EL (cell line): ENCODE measurements around the gene NUP188.

Experiments
- DNase-seq: peaks from one replicate; pipeline ENCODE4 v3.0.0-alpha.2; 2016

The NUP188 gene

DNA sequence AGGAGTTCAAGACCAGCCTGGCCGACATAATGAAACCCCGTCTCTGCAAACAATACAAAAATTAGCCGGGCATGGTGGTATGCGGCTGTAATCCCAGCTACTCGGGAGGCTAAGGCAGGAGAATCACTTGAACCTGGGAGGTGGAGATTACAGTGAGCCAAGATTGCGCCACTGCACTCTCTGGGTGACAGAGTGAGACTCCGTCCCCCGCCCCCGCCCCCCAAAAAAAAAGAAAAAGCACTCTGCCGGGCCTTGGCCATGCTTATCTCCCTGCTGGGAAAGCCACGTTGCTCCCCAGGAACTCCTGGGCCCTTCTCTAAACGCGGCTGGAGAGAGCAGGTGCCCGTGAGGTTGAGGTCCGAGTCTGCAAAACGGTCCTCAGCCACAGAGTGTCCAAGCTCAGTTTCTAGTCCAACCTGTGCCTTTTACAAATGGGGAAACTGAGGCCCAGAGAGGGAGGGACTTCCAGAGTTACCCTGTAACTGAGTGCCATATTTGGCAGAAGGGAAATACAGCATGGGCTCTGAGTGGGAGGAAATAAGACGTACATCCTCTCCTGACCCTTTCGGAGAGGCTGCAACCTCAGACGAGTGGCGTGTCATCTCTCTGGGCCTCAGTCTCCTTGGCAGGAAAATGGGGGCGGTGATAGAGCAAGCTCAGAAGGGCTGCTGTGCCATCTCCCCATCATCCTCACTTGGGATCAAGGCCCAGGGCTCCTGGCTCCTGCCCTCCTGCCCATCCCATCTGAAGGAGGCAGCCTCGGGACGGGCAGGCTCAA lies 33.3 kb upstream of the NUP188 start:
- no peak for DNase-seq

DNA sequence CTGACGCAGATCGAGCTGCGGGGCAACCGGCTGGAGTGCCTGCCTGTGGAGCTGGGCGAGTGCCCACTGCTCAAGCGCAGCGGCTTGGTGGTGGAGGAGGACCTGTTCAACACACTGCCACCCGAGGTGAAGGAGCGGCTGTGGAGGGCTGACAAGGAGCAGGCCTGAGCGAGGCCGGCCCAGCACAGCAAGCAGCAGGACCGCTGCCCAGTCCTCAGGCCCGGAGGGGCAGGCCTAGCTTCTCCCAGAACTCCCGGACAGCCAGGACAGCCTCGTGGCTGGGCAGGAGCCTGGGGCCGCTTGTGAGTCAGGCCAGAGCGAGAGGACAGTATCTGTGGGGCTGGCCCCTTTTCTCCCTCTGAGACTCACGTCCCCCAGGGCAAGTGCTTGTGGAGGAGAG lies 31.3 kb upstream of the NUP188 start:
- peak; percentile 73 for DNase-seq

DNA sequence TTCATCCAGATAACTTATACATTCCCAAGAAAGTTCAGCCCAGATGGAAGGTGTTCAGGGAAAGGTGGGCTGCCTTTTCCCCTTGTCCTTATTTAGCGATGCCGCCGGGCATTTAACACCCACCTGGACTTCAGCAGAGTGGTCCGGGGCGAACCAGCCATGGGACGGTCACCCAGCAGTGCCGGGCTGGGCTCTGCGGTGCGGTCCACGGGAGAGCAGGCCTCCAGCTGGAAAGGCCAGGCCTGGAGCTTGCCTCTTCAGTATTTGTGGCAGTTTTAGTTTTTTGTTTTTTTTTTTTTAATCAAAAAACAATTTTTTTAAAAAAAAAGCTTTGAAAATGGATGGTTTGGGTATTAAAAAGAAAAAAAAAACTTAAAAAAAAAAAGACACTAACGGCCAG lies 30.8 kb upstream of the NUP188 start:
- no peak for DNase-seq

DNA sequence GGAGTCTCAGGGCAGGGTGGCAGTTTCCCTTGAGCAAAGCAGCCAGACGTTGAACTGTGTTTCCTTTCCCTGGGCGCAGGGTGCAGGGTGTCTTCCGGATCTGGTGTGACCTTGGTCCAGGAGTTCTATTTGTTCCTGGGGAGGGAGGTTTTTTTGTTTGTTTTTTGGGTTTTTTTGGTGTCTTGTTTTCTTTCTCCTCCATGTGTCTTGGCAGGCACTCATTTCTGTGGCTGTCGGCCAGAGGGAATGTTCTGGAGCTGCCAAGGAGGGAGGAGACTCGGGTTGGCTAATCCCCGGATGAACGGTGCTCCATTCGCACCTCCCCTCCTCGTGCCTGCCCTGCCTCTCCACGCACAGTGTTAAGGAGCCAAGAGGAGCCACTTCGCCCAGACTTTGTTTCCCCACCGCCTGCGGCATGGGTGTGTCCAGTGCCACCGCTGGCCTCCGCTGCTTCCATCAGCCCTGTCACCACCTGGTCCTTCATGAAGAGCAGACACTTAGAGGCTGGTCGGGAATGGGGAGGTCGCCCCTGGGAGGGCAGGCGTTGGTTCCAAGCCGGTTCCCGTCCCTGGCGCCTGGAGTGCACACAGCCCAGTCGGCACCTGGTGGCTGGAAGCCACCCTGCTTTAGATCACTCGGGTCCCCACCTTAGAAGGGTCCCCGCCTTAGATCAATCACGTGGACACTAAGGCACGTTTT lies 30.2 kb upstream of the NUP188 start:
- DNase-seq = no peak

DNA sequence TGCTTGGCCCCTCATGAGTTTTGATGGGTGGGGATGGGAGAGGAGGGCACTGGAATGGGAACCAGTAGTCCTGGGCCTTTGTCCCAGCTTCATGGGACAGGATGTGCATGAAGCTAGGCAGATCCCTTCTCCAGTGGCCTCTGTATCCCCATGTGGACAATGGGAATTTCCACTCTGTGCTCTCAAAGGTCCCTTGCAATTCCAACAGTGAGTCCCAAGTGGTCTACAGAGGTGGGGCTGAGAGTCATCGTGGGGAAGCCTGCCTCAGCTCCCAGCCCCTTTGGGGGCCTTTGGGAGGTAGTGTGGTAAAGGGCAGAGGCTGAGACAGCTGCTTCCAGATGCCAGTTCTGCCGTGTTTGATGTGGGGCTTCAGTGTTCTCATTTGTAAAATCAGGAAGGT lies 28.6 kb upstream of the NUP188 start:
- no peak for DNase-seq

DNA sequence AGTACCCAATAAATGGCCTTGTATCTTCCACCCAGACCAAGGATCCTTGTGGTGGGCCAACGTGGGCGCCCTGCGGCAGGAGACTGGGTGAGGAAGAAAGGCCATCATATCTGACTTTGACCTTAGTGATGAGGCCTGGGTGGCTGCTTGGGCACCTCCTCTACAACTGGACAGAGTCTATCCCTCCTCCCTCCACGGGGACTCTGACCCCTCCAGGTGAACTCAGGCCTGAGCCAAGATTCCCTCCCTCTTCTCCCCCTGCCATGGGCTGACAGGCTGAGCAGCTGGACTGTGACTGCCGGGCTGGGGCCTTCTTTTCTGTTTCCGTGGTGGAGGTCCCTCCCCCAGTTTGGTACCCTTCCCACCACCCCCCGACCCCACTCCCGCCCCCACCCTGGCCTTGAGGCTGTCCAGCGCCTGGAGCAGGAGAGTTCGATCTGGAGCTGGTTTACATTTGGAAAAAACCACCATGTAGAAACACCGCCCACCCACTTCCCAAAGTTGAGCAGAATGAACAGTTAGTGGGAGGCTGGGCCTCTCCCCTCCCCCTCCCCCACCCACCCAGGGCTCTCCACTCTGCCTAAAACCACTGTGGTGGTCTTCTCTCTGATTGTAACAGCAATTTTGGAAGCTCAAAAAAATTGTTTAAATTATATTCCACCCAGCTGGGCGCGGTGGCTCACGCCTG lies 28.0 kb upstream of the NUP188 start:
- DNase-seq = no peak

DNA sequence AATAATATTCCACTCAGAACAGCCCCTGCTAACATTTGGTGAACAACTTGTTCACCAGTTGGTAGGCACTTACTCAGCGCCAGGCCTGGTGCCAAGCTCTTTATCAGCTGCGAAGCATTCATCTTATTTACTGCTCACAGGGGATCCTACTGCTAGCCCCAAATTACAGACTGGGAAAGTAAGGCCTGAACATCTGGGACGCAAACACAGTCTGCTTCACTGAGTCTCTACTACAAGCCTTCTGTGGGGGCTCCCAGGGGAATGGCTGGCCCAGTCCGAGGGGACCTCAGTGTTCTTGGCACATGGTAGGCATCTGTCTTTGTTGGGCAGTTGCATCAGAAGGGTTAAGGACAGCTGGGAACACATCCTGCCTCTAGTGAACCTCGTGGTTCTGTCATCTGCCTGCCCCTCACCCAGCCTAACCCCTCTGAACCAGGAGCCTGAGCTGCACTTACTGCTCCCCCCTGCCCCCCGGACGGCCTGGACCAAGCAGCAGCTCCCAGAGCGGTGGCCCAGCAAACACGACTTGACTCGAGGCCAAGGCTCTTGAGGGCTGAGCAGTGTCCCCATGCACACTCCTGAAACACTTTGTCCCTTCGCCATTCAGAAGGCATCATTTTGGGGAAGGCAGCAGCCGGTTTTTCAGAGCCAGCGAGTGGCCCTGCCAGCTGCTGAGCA lies 27.0 kb upstream of the NUP188 start, which contains the start of gene PHYHD1:
TSS of gene PHYHD1 (plus strand) at position 602 of the 678 bp plus-strand sequence. CDS start 1,342 bp downstream, outside the sequence.
- peak; percentile 84 for DNase-seq

DNA sequence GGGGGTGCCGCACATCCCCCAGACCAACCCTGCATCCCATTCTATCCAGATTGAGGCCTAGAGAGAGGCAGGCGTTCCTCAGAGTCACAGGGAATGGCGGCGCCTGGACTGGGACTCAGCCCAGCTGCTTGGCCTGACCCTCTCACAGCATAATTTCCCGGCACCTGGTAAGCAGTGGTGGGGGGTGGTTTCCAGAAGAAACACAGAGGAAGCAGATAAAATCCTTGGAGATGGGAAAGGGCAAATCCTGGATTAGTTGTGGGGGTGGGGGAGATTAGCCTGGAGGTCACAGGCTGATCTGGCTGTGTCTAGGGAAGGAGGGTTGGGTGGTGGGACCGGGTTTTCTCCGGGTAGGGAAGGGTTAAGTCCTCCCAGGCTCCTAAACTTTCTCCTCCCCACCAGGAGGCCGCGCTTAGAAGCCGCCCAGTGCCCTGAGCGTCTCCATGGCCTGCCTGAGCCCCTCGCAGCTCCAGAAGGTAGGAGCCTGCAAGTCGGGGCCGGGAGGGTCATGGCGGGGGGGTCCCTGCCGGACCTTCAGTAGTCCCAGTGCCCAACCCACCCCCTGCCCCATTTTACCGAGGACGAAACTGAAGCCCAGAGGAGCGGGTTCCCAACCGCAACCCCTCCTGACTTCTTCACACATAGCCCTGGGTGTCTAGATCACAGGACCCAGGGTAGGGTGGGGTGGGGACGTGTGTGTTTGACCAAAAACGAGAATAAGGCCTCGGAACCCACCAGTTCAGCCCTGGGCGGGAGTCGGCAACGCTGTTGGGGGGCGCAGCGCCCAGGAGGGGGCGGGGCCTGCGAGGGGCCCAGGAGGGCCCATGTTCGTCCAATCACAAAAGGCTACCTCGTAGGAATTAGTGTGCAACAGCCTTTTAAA lies 25.4 kb upstream of the NUP188 start:
- DNase-seq = peak; percentile 57

DNA sequence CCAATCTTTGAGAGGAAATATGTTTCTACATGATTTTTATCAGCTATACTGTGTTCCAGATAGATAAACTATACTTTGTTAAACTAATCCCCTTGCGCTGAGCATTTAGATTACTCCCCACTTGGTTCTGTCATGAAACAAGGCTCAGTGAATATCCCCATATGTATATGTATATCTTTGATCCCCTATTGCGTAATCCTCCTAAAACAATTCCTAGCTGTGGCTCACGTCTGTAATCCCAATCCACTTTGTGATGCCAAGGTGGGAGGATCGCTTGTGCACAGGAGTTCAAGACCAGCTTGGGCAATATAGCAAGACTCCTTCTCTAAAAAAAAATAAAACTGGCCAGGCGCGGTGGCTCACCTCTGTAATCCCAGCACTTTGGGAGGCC lies 24.0 kb upstream of the NUP188 start:
- DNase-seq = no peak

DNA sequence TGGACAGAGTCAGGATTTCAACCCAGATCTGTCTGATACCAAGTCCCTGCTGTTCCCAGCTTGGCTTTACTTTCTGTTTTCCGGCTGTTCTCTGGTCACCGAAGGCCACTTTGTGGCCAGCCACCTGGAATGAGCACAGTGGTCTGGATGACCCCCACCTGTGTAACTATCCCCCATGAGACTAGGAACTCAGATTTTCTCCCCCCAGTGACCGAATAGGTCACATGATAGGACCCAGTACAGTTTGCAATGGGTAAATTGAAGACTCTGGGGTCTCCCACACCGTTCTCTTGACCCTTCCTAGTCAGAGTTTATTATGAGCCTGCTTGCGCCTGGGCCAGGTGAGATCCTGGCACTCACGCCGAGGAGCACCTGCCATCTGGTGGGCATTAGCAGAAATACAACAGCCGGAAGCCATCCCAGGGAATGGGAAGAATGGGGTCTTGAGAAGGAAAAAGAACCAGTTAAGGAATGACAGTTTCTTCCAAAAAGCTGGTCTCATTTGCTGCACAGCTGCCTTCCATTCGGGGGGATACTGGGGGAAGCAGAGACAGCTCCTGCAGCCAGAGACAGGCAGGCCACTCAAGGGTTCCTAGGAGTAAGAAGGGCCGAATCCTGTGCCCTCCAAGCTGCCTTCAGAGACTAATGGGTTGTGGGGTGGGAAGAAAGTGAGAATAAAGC lies 19.6 kb upstream of the NUP188 start:
- DNase-seq = peak; percentile 50

DNA sequence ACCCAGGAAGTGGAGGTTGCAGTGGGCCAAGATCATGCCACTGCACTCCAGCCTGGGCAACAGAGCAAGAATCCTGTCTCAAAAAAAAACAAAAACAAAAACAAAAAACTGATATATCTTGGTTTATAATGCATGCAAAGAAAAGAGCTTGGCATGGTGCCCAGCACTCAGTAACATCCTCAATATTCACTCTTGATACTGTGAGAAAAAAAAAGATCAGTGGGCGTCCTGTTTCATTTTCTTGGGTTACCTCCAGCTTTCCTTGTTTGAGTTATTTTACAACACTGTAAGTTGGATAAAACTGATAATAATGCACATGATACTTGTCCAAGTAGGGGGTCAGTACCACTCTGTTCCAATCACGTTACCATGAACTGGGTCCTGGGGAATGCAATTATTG lies 18.9 kb upstream of the NUP188 start:
- DNase-seq = no peak

DNA sequence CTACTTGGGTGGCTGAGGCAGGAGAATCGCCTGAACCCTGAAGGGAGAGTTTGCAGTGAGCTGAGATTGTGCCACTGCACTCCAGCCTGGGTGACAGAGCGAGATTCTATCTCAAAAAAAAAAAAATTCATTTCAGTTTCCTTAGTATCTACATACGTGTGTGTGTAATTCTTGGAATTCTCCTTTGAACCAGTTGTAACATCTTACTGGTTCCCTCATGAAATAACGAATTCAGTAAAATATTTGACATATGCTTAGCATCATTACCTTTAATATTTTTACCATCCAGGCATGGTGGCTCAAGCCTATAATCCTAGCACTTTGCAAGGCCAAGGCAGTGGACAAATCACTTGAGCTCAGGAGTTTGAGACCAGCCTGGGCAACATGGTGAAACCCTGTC lies 17.9 kb upstream of the NUP188 start:
- DNase-seq = no peak

DNA sequence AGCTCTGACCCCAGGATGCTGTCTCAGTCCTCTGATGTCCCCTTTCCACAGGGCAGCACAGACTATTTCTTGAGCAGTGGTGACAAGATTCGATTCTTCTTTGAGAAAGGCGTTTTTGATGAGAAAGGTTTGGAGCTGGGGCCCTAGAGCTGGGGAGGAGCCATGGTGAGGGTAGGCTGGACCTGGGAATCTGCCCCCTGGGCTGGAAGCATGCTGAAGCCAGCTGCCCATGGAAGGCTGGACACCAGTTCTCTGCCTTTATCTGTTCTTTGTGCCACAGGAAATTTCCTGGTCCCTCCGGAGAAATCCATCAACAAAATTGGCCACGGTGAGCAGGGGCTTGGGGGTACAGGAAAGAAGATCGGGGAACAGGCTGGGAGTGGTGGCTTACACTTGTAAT lies 13.8 kb upstream of the NUP188 start:
- DNase-seq = no peak

DNA sequence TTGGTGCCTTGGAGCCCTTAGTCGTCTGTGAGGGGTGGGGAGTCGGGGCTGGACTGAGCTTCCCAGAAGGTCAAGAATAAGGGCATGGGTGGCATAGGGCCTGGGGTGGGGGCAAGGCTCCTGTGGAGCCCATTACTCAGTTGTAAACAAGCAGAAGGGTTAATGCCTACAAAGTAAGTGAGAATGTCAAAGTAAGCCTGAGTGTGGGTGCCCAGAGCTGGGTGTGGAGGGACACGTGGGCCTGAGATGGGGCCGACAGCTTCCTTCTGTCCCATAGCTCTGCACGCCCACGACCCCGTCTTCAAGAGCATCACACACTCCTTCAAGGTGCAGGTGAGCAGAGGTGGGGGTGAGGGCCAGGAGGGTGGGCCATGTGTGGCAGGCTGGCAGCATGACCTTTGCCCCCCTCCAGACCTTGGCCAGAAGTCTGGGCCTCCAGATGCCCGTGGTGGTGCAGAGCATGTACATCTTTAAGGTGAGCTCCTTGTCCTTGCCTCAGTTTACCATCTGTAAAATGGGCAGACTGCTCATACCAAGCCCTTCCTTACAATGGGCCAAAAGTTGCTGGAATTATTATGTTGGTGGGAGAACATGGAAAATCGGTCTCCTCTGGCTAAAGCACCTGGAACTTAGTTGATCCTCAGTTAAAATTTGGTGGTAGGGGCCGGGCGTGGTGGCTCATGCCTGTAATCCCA lies 11.2 kb upstream of the NUP188 start:
- no peak for DNase-seq

DNA sequence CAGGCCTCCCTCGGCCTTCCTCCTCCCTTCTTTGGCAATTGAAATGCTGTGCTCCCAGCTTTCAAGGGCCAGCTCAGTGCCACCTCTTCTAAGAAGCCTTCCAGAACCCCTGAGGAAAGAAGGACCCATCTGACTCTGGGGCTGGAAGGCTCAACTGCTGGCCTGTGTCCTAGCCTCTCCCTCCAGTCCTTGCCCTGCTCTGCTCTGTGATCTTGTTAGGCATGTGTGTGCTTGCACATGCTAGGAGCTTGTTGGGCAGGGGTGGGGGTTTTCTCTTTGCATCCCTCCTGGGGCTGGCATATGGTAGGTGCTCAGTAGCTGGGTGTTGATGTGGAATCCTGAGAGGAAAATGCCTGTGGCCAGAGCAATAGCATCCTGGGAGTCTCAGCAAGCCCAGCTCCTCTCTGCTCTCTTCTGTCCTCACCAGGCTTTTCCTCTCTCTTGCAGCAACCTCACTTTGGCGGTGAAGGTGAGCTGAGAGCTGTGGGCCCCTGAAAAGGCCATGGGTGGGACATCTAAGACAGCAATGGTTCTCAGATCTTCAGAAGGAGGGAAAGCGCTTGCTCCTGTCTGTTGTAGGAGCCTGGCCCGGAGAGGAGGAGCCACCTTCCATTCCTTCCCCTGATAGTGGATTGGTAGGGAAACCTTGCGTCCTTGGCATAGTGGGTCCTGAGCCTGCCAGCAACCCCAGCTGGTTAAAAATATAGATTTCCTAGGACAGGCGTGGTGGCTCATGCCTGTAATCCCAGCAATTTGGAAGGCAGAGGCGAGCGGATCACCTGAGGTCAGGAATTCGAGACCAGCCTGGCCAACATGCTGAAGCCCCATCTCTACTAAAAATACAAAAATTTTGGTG lies 10.0 kb upstream of the NUP188 start:
- DNase-seq = no peak

DNA sequence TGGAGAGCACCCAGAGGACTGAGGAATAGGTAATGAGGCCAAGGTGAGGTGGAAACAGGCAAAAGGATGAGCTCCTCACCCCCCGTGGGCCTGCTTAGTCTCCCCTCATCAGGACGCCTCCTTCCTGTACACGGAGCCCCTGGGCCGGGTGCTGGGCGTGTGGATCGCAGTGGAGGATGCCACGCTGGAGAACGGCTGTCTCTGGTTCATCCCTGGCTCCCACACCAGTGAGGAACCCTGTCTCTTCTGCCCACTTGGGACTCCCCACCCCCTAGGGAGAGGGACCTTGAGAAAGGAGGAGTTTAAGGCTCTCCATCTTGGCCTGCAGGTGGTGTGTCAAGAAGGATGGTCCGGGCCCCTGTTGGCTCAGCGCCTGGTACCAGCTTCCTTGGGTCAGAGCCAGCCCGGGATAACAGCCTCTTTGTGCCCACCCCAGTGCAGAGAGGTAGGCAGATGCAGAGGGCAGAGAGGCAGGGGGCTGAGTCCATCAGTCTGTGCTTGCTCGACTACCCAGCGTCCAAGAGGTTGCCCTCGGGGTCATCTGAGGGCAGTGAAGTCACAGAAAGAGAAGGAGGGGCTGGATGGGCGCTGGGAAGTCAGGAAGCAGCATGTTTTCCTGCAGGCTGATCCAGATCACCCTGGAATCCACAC lies 7.1 kb upstream of the NUP188 start:
- DNase-seq = no peak

DNA sequence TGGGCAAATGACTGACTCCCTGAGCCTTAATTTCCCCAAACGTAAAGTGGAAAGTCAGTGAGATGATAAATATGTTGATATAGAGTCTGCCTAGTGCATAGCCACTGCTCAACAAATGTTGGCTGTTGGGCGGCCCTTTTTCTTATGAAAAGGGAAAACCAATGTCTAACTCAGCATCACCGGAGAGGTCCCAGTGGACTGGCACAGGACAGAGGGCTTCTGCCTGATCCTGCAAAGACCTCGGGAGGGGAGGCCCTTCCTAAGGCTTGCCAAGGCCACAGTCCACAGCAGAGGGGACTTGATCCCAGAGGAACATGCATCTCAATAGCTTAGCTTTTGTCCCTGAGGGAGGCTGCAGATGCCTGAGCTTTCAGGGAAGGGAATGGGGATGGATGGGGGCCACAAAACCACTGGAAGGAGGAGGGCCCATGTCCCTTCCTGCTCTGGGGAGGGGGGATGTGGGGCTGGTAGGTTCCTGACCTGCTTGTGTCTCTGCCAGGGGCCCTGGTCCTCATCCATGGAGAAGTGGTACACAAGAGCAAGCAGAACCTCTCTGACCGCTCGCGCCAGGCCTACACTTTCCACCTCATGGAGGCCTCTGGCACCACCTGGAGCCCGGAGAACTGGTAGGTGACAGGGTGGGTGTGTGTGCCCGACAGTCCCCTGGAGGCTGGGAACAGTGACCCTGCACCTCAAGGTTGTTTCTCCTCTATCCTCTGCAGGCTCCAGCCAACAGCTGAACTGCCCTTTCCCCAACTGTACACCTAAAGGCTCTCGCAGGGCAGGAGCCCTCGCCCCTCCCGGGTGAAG lies 6.3 kb upstream of the NUP188 start:
- DNase-seq = no peak

DNA sequence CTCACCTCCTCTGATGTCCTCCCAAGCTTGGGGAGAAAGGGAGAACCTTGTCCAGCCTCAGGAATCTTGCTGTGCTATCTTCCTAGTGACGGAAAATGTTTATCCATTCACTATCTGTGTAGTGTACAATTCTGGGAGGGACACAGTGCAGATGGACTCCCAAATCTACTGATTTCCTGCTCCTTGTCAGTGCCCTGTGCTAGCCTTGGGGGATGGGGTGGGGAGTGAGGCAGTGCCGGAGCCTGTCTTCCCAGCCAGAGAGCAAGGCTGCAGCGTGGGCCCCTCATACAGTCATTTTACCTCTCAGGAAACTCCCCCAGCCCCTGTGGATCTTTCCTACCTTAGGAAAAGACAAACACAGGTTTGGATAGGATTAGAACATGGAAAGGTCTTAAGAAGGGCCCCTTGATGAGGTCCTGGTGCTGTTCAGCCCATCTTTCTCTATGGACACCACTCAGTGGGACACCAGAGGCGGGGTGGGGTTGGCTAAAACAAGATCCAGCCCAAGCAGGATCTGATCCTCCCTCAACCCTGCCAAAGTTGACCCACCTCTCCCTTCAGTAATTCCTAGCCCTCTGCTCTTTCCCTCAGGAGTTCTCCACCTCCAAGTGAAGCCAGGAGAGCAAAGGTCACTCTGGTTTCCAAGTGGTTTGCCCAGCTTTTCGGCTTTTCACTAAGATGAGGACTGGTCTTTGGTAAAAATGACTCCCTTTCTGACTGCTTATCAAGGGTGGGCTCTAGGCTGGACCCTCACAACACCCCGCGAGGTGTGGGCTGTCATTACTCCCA lies 3.5 kb upstream of the NUP188 start:
- no peak for DNase-seq
